Upper lobe of left lung (tissue), 6 donors: ENCODE measurements around the gene PBX3. TPM values are rescaled to one million over a fixed set of nuclear protein-coding genes. Genes with fewer than 3 reads are reported as not detected.

Source experiments
- ATAC-seq, 2 donors: fragments of 200-7000 bp; cut with Tn5 transposase; one replicate each; pipeline ENCODE4 v1.9.1; 2022; ENCODE audit warnings: mild to moderate bottlenecking in 2 of 2, moderate library complexity in 2 of 2; ENCODE audit not compliant: low FRiP score in 2 of 2
- DNase-seq, 2 donors: peaks; one replicate each; pipeline ENCODE4 v3.0.0-alpha.2; 2019 to 2020
- H3K27ac ChIP-seq, 4 donors: fragments of 200-600 bp; sonication (generic); one replicate each; pipeline ENCODE4 v1.5.1; 2016 to 2019
- H3K27me3 ChIP-seq, 4 donors: fragments of 200-600 bp; sonication (generic); one replicate each; pipeline ENCODE4 v1.5.1; 2017 to 2019
- H3K36me3 ChIP-seq, 4 donors: fragments of 200-600 bp; sonication (generic); one replicate each; pipeline ENCODE4 v1.5.1; 2016 to 2019
- H3K4me1 ChIP-seq, 4 donors: fragments of 200-600 bp; sonication (generic); one replicate each; pipeline ENCODE4 v1.5.1; 2018 to 2019
- H3K4me3 ChIP-seq, 4 donors: fragments of 200-600 bp; sonication (generic); one replicate each; pipeline ENCODE4 v1.5.1; 2017 to 2019; ENCODE audit warnings: mild to moderate bottlenecking in 2 of 4, moderate library complexity in 1 of 4
- H3K9me3 ChIP-seq, 4 donors: fragments of 200-600 bp; sonication (generic); one replicate each; pipeline ENCODE4 v1.5.1; 2018 to 2019
- EP300 ChIP-seq, 4 donors: sonication (generic); formaldehyde crosslinking; IDR thresholded peaks; one replicate each; pipeline ENCODE4 v1.5.1; 2017; ENCODE audit warnings: antibody characterized with exemption in 4 of 4, control low read depth in 2 of 4
- POLR2A ChIP-seq, 4 donors: fragments of 450-650 bp; IDR thresholded peaks; one replicate each; pipeline ENCODE4 v1.5.1; 2016 to 2017; ENCODE audit warnings: antibody characterized with exemption in 4 of 4, mild to moderate bottlenecking in 2 of 4
- POLR2AphosphoS5 ChIP-seq, 2 donors: sonication (generic); formaldehyde crosslinking; IDR thresholded peaks; one replicate each; pipeline ENCODE4 v1.5.1; 2017; ENCODE audit warnings: antibody characterized with exemption in 2 of 2
- WGBS, 2 donors: methylation state at CpG; one replicate each; pipeline ENCODE4 v1.1.5; 2017 to 2018; 5-methylcytosine and 5-hydroxymethylcytosine counted together
- total RNA-seq, 6 donors: library from RNA; depleted of rRNA in 4 of 6; stranded (reverse); fragments of >200 nt in 4 of 6; gene quantifications; one replicate each; pipeline versions ENCODE4 v1.1.0 to v1.2.1, GENCODE V29; 2016 to 2021
- TF ChIP-seq, protein P1 (sequence below), 6 experiments: fragments of 450-650 bp in 4 of 6; fragments of 200-600 bp in 2 of 6; sonication (generic) in 2 of 6; IDR thresholded peaks; one replicate each; pipeline ENCODE4 v1.5.1; 2016 to 2019; ENCODE audit warnings: antibody characterized with exemption in 6 of 6
- donor health status: DM: no; HTN: no; CAD: no; lungs with moderate emphysema.
- donor health status: DM: no; HTN: yes; CAD: no; lungs with severe emphysema.

Gene PBX3
- total RNA-seq, 6 donors from 2014 or later: 25.7 to 57.6 (median 41.9) TPM

GRCh38 chr9:125994066-125994943 lies 247.1 kb downstream of the PBX3 start:
- ATAC-seq: no peak
- Histone ChIP-seq H3K9me3 (no peaks in the 10 kb centered on the region), H3K27me3 (no peaks in the 10 kb centered on the region), H3K27ac (no peak overlapping the region), H3K36me3 (no peaks in the 10 kb centered on the region), H3K4me1 (no peaks in the 10 kb centered on the region), H3K4me3 (no peak overlapping the region)
- TF ChIP-seq POLR2A (IDR thresholded peaks at IDR 0.05) (no peak), EP300 (IDR thresholded peaks at IDR 0.05) (no peak)
- TF ChIP-seq, protein P1, sequence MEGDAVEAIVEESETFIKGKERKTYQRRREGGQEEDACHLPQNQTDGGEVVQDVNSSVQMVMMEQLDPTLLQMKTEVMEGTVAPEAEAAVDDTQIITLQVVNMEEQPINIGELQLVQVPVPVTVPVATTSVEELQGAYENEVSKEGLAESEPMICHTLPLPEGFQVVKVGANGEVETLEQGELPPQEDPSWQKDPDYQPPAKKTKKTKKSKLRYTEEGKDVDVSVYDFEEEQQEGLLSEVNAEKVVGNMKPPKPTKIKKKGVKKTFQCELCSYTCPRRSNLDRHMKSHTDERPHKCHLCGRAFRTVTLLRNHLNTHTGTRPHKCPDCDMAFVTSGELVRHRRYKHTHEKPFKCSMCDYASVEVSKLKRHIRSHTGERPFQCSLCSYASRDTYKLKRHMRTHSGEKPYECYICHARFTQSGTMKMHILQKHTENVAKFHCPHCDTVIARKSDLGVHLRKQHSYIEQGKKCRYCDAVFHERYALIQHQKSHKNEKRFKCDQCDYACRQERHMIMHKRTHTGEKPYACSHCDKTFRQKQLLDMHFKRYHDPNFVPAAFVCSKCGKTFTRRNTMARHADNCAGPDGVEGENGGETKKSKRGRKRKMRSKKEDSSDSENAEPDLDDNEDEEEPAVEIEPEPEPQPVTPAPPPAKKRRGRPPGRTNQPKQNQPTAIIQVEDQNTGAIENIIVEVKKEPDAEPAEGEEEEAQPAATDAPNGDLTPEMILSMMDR (IDR thresholded peaks at IDR 0.05): no peak
- 88 to 92% methylated on average over 11 to 16 of the region's 19 CpGs for WGBS, 2 donors
- no peak for DNase-seq

GRCh38 chr9:125995006-125995405 lies 247.8 kb downstream of the PBX3 start:
- H3K27me3 ChIP-seq: no peaks in the 10 kb centered on the region
- no peaks in the 10 kb centered on the region for H3K4me1 ChIP-seq
- no peak for ATAC-seq
- 87% methylated on average over 4 to 5 of the region's 5 CpGs for WGBS, 2 donors
- TF ChIP-seq, protein P1 (IDR thresholded peaks at IDR 0.05): no peak
- no peak for TF ChIP-seq POLR2AphosphoS5 (IDR thresholded peaks at IDR 0.05)
- no peak for TF ChIP-seq EP300 (IDR thresholded peaks at IDR 0.05)
- TF ChIP-seq POLR2A (IDR thresholded peaks at IDR 0.05): no peak
- no peak overlapping the region for H3K4me3 ChIP-seq
- no peaks in the 10 kb centered on the region for H3K36me3 ChIP-seq
- H3K27ac ChIP-seq: no peak overlapping the region
- no peak for DNase-seq
- H3K9me3 ChIP-seq: no peaks in the 10 kb centered on the region

GRCh38 chr9:125995706-125996105 lies 248.5 kb downstream of the PBX3 start:
- Histone ChIP-seq H3K27me3 (no peaks in the 10 kb centered on the region), H3K4me1 (no peaks in the 10 kb centered on the region), H3K27ac (no peak overlapping the region), H3K36me3 (no peaks in the 10 kb centered on the region), H3K4me3 (no peak overlapping the region), H3K9me3 (no peaks in the 10 kb centered on the region)
- DNase-seq (no peak), ATAC-seq (no peak)
- 81 to 82% methylated on average over 10 of the region's 10 CpGs for WGBS, 2 donors
- no peak for TF ChIP-seq EP300 (IDR thresholded peaks at IDR 0.05)
- TF ChIP-seq POLR2A (IDR thresholded peaks at IDR 0.05): no peak
- no peak for TF ChIP-seq POLR2AphosphoS5 (IDR thresholded peaks at IDR 0.05)
- TF ChIP-seq, protein P1 (IDR thresholded peaks at IDR 0.05): no peak

DNA sequence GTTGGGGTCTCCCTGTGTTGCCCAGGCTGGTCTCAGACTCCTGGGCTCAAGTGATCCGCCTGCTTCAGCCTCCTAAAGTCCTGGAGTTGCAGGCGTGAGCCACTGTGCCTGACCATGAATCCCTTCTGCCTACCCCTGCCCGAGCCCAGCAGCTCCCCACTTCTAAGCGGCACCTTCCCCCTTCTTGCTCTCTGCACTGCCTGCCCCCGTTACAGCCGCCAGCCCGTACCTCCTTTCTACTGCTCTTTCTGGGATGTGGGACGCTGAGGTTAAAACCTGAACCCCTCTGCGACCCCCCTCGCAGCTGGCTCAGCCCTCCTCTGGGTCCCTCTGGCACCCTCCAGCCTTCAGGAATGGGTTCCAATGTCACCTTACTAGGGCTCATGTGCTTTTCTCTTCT lies 249.6 kb downstream of the PBX3 start:
- Histone ChIP-seq H3K27me3 (no peaks in the 10 kb centered on the region), H3K27ac (no peak overlapping the region), H3K4me3 (no peak overlapping the region), H3K9me3 (no peaks in the 10 kb centered on the region), H3K4me1 (no peaks in the 10 kb centered on the region), H3K36me3 (no peaks in the 10 kb centered on the region)
- no peak for TF ChIP-seq EP300 (IDR thresholded peaks at IDR 0.05)
- TF ChIP-seq, protein P1 (IDR thresholded peaks at IDR 0.05): no peak
- no peak for TF ChIP-seq POLR2AphosphoS5 (IDR thresholded peaks at IDR 0.05)
- TF ChIP-seq POLR2A (IDR thresholded peaks at IDR 0.05): no peak
- WGBS, 2 donors: 85 to 90% methylated on average over 10 of the region's 10 CpGs
- DNase-seq (no peak), ATAC-seq (no peak)
